ENCODE results near the gene ZNF652.
A peak's percentile ranks its signal among the peaks of the same experiment; 100 is the strongest.

The ZNF652 gene

DNA sequence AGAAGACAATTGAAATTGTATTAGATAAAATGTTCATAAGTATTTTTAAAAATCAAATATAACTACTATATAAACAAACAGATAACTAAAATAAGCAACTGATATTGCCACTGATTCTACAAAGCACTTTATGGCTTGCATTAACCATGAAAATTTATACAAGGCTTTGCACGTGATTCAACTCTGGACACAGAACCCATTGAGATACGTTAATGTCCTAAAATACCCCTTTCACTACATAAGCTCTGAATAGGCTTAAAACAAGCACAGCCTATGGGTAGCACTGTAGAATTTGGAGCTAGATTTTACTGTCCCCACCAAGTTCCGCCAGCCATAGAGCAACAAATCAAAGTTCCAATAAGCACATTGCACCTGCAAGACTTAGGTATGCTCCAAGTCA, 4.5 kb downstream of the ZNF652 start:
- DNase-seq, result no peak

DNA sequence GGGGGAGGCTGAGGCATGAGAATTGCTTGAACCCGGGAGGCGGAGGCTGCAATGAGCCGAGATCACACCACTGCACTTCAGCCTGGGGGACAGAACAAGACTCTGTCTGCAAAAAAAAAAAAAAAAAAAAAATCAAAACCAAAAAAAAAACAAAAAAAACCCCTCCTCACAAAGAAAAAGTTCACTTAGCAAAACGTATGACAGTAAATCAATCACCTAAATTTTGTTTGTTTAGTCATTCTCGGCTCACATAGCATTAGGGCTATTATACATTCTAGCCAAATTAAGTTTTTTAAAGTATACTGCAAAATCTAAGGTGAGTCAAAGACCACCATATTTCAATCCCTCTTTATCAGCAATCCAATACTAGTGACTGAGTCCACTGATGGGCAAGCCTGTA, 5.7 kb downstream of the ZNF652 start:
- DNase-seq, result no peak

DNA sequence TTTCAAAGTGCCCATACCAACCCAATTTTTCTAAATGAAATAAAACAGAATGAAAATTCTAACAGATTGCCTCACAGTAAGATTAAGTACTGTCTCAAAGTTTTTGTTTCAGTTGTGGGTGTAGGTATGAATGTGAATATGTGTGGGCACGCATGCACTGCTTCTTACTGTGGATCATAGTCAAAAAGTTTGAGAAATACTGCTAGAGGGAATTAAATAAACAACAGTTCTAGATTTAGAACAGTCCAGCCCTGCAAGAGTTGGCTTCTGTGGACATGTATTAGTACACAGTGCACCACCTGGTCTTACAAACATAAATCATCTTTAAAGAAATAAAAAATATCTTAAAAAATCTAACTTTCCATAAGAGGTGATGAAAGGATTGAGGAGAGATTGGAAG, 8.4 kb downstream of the ZNF652 start:
- peak in 1 of 5 experiments; percentile 28 for DNase-seq

DNA sequence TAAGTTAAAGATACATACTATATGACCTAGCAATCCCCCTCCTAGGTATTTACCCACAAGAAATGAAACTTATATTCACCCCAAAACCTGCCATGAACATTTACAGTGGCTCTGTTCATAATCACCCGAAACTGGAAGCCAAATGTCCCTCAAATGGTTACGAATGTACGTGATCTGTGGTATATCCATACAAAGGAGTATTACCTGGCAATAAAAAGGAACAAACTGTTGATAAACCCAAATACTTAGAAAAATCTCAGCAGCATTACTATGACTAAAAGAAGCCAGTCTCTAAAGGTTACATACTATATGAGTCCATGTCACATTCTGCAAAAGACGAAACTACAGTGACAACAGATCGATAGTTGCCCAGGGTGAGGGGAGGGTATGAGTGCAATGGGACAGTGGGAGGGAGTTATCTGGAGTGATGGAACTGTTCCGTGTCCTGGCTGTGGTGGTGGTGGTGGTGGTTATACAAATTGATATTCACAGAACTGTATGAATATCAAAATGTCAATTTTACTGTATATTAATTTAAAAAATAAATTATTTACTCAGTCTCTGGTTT, 9.4 kb downstream of the ZNF652 start:
- no peak for DNase-seq

DNA sequence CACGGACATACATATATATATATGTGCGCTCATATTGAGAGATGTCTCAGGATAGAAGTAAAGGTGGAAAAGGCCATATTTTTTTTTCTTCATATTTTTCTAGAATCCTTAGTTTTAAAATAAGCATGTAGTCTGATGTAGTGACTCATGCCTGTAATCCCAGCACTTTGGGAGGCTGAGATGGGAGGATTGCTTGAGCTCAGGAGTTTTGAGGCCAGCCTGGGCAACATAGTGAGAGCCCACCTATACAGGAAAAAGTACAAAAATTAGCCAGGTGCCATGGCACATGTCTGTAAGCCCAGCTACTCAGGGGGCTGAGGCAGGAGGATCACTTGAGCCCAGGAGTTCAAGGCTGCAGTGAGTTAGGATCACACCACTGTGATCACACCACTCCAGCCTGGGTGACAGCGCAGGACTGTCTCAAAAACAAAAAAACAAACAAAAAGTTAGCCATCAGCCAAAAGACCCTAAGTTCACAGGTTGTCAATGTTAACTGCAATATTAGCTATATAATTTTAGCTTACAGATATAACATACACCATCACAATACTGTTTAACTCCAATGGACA, 10.4 kb downstream of the ZNF652 start:
- no peak for DNase-seq

DNA sequence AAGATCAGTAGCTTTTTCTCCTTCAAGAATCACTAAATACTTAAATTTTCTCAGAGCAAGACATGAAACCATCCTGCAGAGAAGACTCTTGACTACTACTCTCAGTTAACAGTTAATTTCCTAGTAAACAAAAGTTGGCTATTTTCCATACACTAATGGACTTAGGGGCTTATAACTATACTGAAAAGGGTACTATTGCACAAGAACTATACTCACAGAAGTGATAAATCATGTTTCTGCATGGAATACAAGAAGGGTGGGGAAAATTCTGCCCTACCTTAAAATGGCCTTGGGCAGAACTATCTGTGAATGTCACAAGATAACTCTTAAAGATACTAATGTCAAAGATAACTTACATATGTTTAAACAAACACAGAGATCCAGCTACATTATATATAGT, 12.5 kb downstream of the ZNF652 start:
- DNase-seq, result no peak

DNA sequence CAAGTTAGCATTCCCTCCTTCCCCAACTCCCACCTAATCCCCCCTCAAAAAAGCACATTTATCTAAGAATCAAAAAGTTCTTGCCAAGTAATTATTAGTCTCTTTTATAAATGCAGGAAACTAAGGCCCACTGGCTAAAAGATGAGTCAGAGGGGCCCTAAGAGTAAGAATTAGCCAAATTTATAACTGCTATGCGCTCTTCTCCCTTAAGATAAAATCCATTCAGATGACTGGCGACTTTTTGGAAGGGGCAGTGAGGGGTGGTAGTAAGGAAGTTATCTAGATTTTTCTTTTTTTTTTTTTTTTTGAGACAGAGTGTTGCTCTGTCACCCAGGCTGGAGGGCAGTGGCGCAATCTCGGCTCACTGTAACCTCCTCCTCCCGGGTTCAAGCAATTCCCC, 17.1 kb downstream of the ZNF652 start:
- no peak for DNase-seq

DNA sequence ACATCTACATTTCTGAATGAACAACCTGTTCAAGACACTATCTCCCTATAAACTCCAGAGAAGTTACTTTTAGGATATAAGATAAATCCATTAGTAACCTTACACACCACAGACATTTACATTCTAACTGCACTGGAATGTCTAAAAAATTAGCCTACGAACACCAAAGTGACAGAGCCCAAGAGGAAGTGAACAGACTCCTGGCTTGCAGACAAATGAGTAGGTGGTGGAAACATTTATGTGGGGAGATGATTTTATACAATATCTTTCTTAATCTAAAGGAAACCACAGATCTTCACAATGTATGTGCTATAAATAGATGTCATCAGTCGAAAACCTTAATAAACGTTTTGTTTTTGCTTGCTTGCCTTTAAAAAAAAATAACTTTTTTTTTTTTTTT, 18.8 kb downstream of the ZNF652 start:
- DNase-seq, result peak in 1 of 5 experiments; percentile 83

DNA sequence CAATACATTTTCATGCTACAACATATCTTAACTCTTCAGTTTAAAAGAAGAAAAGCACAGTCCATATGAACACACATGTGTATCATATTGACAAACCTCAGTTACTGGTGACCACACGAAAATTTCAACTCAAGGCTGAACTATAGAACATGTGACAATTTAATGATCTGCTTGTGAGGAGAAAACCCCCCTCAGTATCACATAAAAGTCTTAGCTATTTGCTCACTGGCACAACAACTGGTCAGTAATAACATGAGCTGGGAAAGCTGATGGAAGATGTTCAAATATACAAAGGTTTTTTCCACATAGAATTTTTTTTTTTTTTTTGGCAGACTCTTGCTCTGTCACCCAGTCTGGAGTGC, 19.5 kb downstream of the ZNF652 start:
- DNase-seq, result no peak

DNA sequence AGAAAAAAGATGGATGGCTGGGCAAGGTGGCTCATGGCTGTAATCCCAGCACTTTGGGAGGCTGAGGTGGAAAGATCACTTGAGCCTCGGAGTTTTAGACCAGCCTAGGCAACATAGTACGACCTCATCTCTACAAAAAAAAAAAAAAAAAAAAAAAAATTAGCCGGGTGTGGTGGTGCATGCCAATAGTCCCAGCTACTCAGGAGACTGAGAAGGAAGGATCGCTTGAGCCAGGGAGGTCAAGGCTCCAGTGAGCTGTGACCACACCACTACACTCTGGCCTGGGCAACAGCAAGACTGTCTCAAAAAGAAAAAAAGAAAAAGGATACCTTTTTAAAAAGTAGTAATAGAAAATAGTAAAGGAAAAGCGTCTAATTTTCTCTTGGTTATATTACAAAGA, 20.7 kb downstream of the ZNF652 start:
- DNase-seq, result no peak

DNA sequence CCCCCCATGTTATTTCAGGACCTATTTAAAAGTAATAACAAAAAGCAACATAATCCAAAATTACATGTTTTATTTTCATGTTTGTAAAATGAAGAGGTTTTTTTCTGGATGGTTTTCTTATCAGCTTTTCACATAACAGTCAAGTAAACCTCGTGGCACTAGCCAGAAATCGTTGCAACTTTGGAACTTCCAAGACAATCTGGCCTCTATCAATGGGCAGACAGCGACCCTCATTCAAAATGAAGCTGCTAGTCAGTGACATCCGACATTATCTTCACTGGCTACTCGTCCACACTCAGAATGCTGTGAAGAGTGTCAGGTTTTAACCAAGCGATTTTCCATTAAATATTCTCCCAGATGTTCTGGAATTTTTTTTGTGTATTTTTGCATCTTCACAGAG, 22.7 kb downstream of the ZNF652 start:
- no peak for DNase-seq

DNA sequence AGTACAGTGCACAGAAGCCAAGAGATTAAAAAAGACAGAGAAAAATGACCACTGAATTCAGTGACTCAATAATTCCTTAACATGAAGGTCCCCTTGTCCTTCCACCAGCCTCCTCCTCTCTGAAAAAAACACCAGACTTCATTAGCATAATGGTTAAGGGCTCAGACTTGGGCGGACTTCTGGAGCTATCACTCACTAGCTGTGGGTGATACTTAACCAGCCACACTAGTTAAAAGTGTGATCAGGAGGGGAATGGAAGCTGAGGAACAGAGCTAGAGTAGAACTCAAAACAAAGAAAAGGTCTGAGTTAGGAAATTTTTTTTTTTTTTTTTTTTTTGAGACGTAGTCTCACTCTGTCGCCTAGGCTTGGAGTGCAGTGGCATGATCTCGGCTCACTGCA, 23.2 kb downstream of the ZNF652 start:
- peak in 1 of 5 experiments; percentile 36 for DNase-seq

DNA sequence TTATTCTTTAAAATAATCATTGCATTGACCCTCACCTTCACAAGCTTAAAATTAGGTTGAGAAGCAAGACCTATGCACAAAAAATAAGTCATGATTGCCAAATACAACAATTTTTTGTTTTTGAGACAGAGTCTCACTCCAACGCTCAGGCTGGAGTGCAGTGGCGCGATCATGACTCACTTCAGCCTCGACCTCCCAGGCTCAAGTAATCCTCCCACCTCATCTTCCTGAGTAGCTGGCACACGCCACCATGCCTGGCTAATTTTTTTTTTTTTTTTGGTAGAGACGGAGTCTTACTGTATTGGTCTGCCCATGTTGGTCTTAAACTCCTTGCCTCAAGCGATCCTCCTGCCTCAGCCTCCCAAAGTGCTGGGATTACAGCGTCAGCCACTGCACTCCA, 24.2 kb downstream of the ZNF652 start:
- no peak for DNase-seq

DNA sequence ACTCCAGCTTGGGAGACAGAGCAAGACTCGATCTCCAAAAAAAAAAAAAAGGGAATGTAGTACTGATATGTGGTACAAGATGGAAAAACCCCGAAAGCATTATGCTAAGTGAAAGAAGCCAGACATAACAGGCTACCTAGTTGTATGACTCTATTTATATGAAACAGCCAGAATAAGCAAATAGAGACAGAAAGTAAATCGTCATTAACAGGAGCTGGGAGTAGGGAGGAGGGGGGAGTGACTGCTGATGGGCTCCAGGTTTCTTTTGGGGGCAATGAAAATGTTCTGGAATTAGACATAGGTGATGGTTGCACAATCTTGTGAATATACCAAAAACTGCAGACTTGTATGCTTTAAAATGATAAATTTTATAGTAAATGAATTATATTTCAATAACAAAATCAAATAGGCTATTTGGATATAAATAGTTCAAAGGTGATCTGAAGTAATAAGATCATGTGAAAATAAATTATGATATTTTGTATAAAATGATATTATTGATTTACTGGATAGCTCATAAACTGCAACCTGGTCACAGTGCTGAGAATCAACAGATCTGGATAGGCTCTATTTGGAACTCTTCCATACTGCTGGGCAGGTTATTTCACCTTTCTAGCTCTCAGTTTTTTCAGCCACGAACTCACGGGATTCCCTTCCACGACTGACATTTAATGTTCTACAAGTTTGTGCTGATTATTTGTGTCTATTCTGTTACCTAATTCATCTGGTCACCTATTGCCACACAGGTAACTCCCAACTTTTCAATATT, 27.1 kb downstream of the ZNF652 start:
- no peak for DNase-seq

DNA sequence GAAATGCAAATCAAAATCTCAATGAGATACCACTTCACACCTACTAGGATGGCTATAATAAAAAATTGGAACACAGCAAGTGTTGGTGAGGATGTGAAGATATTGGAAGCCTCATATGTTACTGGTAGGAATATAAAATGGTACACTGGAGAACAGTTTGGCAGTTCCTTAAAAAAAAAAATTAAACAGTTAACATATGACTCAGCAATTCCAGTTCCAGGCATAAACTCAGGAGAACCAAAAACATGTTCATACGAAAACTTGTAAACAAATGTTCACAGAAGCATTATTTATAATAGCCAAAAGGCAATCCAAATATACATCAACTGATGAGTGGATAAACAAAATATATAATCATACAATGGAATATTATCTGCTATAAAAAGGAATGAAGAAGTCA, 28.2 kb downstream of the ZNF652 start:
- DNase-seq, result no peak

DNA sequence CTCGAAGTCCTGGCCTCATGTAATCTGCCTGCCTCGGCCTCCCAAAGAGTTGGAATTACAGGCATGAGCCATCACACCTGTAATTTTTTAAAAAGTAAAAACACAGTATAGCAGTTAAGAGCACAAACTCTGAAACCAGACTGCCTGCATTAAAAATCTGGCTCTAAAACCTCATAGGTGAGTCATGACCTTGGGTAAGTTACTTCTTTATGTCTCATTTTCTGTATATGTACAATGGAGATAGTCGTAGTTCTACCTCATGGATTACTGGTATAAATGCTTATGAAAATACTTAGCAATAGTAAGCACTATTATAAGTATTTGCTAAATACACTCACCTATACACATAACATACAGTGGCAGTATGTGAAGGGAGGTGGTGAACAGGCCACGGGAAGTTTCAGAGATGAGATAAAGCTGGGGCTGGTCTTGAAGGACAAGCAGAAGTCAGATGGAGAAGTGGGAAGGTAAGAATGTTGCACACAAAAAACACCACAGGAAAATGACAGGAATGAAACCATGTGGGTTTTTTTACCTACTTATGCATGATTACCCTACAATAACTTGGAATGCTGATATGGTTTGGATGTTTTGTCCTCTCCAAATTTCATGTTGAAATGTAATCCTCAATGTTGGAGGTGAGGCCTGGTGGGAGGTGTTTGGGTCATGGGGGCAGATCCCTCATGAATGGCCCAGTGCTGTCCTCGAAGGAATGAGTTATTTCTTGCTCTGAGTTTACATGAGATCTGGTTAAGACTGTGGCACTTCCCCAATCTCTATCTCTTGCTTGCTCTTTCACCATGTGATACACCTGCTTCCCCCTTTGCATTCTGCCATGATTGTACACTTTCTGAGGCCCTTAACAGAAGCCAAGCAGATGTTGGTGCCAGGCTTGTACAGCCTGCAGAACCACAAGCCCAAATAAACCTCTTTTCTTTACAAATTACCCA, 33.9 kb downstream of the ZNF652 start:
- DNase-seq, result no peak

DNA sequence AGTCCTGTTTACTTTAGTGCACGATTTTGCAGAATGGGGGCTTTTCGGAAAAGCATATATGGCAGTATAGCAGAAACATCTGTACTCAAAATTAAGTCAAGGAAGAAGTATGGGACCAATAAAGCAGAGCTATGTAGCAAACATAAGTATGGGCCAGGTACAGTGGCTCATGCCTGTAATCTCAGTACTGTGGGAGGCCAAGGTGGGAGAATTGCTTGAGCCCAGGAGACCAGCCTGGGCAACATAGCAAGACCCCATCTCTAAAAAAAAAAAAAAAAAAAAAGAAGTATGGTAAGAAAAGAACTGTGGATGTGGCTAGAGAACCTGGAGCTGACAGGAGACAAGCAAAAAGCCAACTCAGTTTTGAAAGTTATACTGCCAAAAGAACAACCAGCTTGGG, 36.1 kb downstream of the ZNF652 start:
- no peak for DNase-seq

DNA sequence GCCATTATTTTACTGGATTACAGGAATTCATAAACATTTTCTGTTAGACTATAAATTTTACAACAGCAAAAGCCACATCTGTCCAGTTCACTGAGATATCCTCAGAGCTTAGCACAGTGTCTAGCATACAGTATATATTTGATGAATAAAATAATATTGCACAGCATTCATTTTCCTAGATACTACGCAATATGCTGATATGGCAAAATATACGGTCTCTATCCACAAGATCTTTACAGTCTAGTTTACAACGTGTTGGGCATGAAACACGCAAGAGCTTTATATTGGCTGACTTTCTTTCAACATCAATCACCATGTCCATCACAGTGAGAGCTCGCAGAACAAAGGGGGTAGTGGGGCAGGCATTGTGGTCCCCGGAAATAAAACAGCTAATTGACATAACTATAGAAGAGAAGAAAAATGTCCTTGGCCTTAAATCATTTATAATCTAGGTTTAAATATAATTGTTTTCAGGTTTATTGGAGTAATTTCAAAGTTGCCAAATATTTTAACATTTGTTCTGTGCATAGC, 43.5 kb downstream of the ZNF652 start:
- DNase-seq, result no peak

DNA sequence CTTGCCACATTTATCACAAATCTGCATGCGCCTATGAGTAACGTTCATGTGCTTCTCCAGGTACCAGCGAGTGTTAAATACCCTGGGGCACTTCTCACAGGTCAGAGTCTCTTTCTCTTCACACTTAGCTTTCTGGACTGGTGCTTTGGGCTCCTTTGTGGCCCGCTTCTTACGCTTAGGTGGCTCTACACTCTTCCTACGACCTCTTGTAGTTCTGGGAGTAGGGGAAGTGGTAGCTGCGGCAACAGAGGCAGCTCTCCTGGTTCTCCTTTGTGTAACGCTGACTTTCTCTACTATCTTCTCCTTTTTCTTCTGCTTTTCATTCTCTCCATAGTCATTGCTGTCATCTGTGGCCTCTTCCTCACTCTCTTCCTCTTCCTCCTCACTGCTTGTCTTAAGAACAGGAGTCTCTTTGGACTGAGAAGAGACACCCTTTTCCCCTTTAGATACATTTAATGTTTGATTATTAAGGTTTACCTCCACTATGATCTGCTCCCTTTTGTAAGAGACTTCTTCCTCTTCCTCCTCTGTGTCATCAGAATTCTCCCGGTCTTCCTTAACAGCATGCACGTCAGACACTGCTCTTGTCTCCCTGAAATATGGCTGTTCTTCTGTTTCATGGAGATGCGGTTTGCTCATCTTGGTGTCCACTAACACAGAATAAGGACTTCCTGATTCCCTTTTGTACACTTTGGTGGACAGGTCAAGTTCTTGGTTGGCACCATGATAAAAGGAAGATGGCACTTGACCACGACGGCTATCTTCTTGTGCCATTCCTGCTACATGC, 45.0 kb downstream of the ZNF652 start:
- no peak for DNase-seq

DNA sequence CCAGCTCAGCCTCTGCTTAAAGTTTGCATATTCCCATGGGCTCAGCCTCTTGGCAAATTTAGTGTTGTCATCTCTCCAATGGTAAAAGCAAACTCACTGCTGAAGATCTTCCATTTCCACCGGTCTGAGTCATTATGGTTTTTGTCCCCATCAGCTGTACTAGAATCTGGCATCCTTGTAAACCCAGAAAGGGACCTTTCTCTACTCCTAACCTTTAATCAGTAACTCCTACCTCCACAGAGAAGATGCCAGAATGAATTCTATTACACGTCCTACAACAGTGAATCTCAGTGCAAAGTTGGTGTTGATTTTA, 45.8 kb downstream of the ZNF652 start:
- DNase-seq, result no peak

DNA sequence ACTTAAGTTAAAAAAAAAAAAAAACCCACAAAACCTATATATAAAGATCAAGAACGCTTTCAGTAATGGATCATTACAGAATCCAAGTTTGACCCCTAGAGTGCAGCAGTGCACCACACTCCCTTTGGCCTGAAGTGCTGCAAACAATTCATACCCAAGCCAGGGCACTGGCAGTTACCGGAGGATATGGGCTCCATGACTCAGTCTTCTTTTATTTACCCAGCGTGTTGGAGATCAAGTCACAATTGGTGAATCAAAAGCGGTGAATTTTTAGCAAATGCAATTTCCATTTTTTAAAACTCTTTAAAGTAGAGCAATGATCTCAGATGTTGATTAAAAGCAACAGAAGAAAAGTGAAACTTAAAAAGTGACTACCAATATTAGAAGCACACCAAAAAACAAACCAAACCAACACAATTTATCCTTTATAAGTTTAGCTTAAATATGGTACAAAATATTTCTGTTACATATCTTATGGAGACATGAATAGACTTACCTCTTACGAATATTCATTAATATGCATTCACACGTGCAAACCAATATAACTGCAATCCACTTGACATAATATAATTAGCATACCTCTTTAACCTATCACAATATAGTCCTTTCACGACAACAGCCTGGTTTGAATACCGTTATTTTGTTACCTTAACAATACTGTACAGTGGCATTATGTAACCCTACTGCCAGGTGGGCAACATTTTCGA, 46.3 kb downstream of the ZNF652 start:
- DNase-seq, result peak; percentile 42 to 83 (median 64)

DNA sequence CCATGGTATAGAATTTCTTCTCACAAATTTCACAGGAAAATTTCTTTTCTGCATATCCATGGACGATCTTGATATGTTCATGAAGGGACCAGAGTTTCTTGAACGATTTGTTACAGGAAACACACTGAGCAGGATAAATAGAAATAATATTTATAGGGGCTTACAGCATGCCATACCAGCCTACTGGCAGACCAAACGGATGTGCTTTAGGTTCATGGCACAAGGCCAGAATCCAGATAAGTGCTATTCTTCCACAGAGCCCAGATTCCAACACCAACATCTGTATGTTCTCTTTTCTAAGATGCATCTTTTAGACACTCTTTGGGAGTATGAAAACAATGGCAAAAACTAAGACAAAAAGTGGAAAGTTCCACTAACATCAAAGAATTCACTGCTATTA, 49.3 kb downstream of the ZNF652 start:
- DNase-seq, result no peak

Measured in T-helper 2 cell (primary cell).